ENCODE measurements around the gene CRABP2.

- TF ChIP-seq POLR2A (IDR thresholded peaks at IDR 0.05) (no peak), CTCF (IDR thresholded peaks at IDR 0.05) (no peak)
These were observed 48.8 kb upstream of the CRABP2 start for GRCh38 chr1:156754219-156754618.

Measured in heart left ventricle (tissue), 13 donors.